Activated naive CD4-positive, alpha-beta T cell treated with anti-CD3 and anti-CD28 coated beads, Interleukin-2, amount 50 U/mL, for 16 hours (primary cell): ENCODE results near the gene TRIM34.
"Not testable (repeated sequence)": the region's sequence is repeated elsewhere in the genome, so short reads cannot be mapped to it uniquely, and the experiment has no call there.

Experiments
- DNase-seq: peaks from one replicate; pipeline ENCODE4 v3.0.0-alpha.2; 2020

The TRIM34 gene

GRCh38 chr11:5688482-5688881 lies 63.7 kb downstream of the TRIM34 start:
- no peak for DNase-seq

DNA sequence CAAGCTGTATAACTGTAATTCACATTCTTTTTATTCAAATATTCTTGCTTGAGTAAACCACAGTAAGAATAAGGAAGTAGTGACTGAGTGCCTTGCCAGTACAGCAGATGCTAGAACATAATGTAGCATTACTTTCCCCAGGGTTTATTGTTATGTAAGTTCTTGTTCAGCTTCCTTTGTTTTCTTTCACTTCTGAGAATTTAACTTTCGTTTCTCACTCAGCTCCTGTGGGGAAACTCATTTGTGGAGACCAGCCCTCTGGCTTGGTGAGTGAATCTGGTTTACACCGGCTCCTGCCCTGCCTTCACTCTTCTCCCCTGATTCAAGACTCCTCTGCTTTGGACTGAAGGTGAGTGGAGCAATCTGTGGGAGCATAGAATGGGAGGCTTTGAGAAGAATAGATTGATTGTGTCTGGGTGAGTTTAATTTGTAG lies 64.8 kb downstream of the TRIM34 start, which contains the start of gene TRIM22:
Gene TRIM22, plus strand, starts transcription at position 240 of the 433 bp plus-strand sequence. CDS start 6,443 bp downstream, outside the sequence.
- peak; percentile 57 for DNase-seq

DNA sequence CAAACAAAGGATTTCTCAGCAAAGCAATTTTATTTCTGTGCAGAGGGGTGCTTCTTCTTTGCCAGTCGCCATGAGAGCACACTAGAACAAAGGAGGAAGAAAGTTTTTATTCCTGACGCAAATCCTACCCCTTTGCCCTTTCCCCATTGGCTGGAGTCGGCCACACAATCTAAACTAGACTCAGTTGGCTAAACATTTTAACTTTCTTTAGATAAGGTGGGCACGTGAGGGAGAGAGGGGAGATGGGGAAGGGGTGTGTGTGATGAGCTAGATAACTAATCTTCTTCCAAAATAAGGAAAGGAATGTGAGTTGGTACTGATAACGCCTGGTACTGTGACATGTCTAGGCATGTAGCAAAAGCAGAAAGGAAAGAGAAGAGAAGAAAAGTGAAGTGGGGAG lies 65.4 kb downstream of the TRIM34 start:
- no peak for DNase-seq

GRCh38 chr11:5690736-5691135 lies 65.9 kb downstream of the TRIM34 start:
- DNase-seq = no peak

GRCh38 chr11:5691238-5691963 lies 66.6 kb downstream of the TRIM34 start:
- DNase-seq = not testable (repeated sequence)

- DNase-seq = no peak
These were observed 67.2 kb downstream of the TRIM34 start for GRCh38 chr11:5691964-5692361.
